NB4 (cell line): ENCODE data around the gene VAC14.

Source experiments
- DNase-seq: peaks from one replicate; pipeline ENCODE4 v3.0.0; 2010; ENCODE audit warnings: low read depth
- H3K4me3 ChIP-seq: one replicate; pipeline ENCODE4 v1.5.1; 2011; ENCODE audit warnings: mild to moderate bottlenecking, low read depth, low read length, moderate library complexity
- MAX ChIP-seq: IDR thresholded peaks from 2 replicates; pipeline ENCODE4 v1.6.1; 2011; ENCODE audit warnings: low read depth, low read length
- MYC ChIP-seq: IDR thresholded peaks from 2 replicates; pipeline ENCODE4 v1.6.1; 2011; ENCODE audit warnings: low read depth, low read length
- POLR2A ChIP-seq: IDR thresholded peaks from 2 replicates; pipeline ENCODE4 v1.6.1; 2011; ENCODE audit warnings: mild to moderate bottlenecking; ENCODE audit not compliant: insufficient read length; ENCODE audit errors: extremely low read depth
- TF ChIP-seq, protein P1 (sequence below): IDR thresholded peaks from one replicate; pipeline ENCODE4 v1.5.1; 2012; ENCODE audit warnings: low read depth, low read length

The VAC14 gene

GRCh38 chr16:70770626-70771552 is 30.1 kb downstream of the VAC14 start:
- TF ChIP-seq MYC (no peak), MAX (peak; percentile 42)
- TF ChIP-seq, protein P1, sequence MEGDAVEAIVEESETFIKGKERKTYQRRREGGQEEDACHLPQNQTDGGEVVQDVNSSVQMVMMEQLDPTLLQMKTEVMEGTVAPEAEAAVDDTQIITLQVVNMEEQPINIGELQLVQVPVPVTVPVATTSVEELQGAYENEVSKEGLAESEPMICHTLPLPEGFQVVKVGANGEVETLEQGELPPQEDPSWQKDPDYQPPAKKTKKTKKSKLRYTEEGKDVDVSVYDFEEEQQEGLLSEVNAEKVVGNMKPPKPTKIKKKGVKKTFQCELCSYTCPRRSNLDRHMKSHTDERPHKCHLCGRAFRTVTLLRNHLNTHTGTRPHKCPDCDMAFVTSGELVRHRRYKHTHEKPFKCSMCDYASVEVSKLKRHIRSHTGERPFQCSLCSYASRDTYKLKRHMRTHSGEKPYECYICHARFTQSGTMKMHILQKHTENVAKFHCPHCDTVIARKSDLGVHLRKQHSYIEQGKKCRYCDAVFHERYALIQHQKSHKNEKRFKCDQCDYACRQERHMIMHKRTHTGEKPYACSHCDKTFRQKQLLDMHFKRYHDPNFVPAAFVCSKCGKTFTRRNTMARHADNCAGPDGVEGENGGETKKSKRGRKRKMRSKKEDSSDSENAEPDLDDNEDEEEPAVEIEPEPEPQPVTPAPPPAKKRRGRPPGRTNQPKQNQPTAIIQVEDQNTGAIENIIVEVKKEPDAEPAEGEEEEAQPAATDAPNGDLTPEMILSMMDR: peak; percentile 97
- peak; percentile 78 for DNase-seq
- H3K4me3 ChIP-seq: no peak overlapping the region

DNA sequence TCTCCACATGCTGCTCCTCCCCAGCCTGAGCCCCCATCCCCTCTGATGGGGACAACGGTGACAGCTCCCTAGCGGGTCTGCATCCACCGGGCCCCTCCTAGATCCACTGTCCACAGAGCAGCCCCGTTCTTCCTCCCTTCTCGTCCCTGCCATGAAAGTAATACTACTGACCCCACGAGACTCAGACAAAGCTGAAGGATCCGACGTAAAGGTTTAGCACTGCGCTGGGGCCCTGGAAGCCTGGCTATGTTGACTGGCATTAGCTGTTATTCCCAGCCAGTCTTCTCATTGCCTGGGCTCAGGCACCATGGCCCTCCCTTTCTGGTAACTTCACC is 30.7 kb downstream of the VAC14 start:
- DNase-seq: no peak
- H3K4me3 ChIP-seq: no peak overlapping the region
- TF ChIP-seq POLR2A: no peak

DNA sequence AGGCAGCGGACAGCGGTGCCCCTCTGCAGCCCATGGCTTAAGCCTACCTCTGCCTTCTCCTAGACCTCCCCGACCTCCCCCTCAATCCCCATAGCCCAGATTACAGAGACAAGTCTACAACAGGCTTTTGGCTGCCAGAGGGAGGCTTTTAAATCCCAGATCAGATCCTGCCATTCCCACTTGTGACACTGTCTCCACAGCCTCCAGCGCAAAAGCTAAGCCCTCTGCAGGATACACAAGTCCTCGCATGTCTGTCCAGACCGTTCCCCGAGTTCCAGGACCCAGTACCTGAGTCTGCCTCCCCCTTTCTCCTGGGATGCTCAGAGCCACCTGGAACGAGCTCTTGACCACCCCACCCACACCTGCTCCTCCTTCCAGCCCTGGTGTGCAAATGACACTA is 31.2 kb downstream of the VAC14 start:
- no peak overlapping the region for H3K4me3 ChIP-seq
- TF ChIP-seq, protein P1: no peak
- TF ChIP-seq MYC: no peak
- TF ChIP-seq MAX: no peak
- no peak for TF ChIP-seq POLR2A

GRCh38 chr16:70769131-70769530 is 31.8 kb downstream of the VAC14 start:
- TF ChIP-seq, protein P1: no peak
- no peak for TF ChIP-seq POLR2A
- no peak for TF ChIP-seq MYC
- no peak for TF ChIP-seq MAX
- no peak for DNase-seq

More for the DNA sequence above, 31.2 kb downstream of the VAC14 start:
- DNase-seq: no peak

GRCh38 chr16:70768203-70768580 is 32.8 kb downstream of the VAC14 start:
- H3K4me3 ChIP-seq: no peak overlapping the region
- DNase-seq: no peak
- TF ChIP-seq MYC: no peak
- no peak for TF ChIP-seq MAX

More at GRCh38 chr16:70769131-70769530, 31.8 kb downstream of the VAC14 start:
- no peak overlapping the region for H3K4me3 ChIP-seq

GRCh38 chr16:70767377-70768202 is 33.4 kb downstream of the VAC14 start:
- no peak for TF ChIP-seq MYC
- TF ChIP-seq, protein P1: no peak
- TF ChIP-seq POLR2A: no peak
- TF ChIP-seq MAX: no peak
- H3K4me3 ChIP-seq: no peak overlapping the region
- peak; percentile 13 for DNase-seq
